Jurkat, Clone E6-1 (cell line): ENCODE data around the gene CORO2A.
"Not testable (repeated sequence)": the region's sequence is repeated elsewhere in the genome, so short reads cannot be mapped to it uniquely, and the experiment has no call there.

Experiments used
- DNase-seq: peaks from one replicate; pipeline ENCODE4 v3.0.0-alpha.2; 2011; ENCODE audit warnings: low read depth, low spot score
- H3K4me3 ChIP-seq: 2 replicates; pipeline ENCODE4 v1.5.1; 2011; ENCODE audit warnings: mild to moderate bottlenecking, low read length, control low read depth, moderate library complexity

Gene CORO2A

GRCh38 chr9:98150164-98150563, 42.3 kb downstream of the CORO2A start:
- no peak for DNase-seq
- H3K4me3 ChIP-seq = no peak overlapping the region

- no peak overlapping the region for H3K4me3 ChIP-seq
- no peak for DNase-seq
These were observed 43.0 kb downstream of the CORO2A start for GRCh38 chr9:98149422-98149821.

- H3K4me3 ChIP-seq = no peak overlapping the region
- DNase-seq = no peak
These were observed 44.0 kb downstream of the CORO2A start for GRCh38 chr9:98148486-98148885.

- no peak overlapping the region for H3K4me3 ChIP-seq
- DNase-seq = no peak
These were observed 44.9 kb downstream of the CORO2A start for GRCh38 chr9:98147582-98147981.

- H3K4me3 ChIP-seq = no peak overlapping the region
- no peak for DNase-seq
These were observed 46.1 kb downstream of the CORO2A start for GRCh38 chr9:98146101-98146991.

GRCh38 chr9:98144631-98145030, 47.8 kb downstream of the CORO2A start:
- no peak for DNase-seq

GRCh38 chr9:98144076-98144475, 48.4 kb downstream of the CORO2A start:
- no peak for DNase-seq
- H3K4me3 ChIP-seq = no peak overlapping the region

More at GRCh38 chr9:98144631-98145030, 47.8 kb downstream of the CORO2A start:
- no peak overlapping the region for H3K4me3 ChIP-seq

- DNase-seq = no peak
- no peak overlapping the region for H3K4me3 ChIP-seq
These were observed 49.4 kb downstream of the CORO2A start for GRCh38 chr9:98142925-98143481.

GRCh38 chr9:98142182-98142907, 50.1 kb downstream of the CORO2A start:
- DNase-seq = no peak
- H3K4me3 ChIP-seq = no peak overlapping the region

GRCh38 chr9:98140503-98140902, 51.9 kb downstream of the CORO2A start:
- DNase-seq = no peak

GRCh38 chr9:98136489-98136888, 55.9 kb downstream of the CORO2A start:
- H3K4me3 ChIP-seq = no peak overlapping the region
- no peak for DNase-seq

More at GRCh38 chr9:98140503-98140902, 51.9 kb downstream of the CORO2A start:
- no peak overlapping the region for H3K4me3 ChIP-seq

- no peak for DNase-seq
- H3K4me3 ChIP-seq = no peak overlapping the region
These were observed 56.5 kb downstream of the CORO2A start for GRCh38 chr9:98135938-98136337.

GRCh38 chr9:98135558-98135934, 56.9 kb downstream of the CORO2A start:
- no peak for DNase-seq
- H3K4me3 ChIP-seq = no peak overlapping the region

- no peak for DNase-seq
- no peak overlapping the region for H3K4me3 ChIP-seq
These were observed 57.5 kb downstream of the CORO2A start for GRCh38 chr9:98134702-98135557.

GRCh38 chr9:98132806-98133631, 59.4 kb downstream of the CORO2A start:
- no peak overlapping the region for H3K4me3 ChIP-seq
- no peak for DNase-seq

GRCh38 chr9:98132158-98132557, 60.3 kb downstream of the CORO2A start:
- no peak overlapping the region for H3K4me3 ChIP-seq
- no peak for DNase-seq

- H3K4me3 ChIP-seq = no peak overlapping the region
- DNase-seq = no peak
These were observed 61.7 kb downstream of the CORO2A start for GRCh38 chr9:98130576-98131228.

- H3K4me3 ChIP-seq, DNase-seq: not testable (repeated sequence)
These were observed 62.4 kb downstream of the CORO2A start for GRCh38 chr9:98130060-98130459.
